Measurements from ENCODE around the gene C1orf21.

The C1orf21 gene

DNA sequence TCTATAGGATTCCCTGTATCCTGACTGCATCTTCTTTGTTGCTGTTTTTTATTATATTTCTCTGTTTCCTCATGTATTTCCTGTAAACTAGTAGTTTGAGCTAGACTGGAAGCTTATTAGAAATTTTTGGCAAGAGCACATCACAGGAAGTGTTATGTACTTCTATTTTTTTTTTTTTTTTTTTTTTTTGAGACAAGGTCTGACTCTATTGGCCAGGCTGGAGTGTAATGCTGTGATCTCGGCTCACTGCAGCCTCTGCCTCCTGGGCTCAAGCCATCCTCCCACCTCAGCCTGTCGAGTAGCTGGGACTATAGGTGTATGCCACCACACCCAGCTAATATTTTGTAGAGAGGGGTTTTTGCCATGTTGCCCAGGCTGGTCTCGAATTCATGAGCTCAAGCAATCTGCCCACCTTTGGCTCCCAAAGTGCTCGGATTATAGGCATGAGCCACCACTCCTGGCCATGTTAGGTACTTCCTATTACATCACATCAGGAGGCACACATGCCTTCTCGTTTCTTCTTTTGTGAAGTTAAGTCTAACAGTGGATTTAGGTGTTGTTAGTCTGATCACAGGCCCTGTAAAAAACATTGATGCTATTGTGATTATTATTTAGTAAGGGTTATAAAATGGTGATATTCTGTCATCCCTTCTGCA lies 12.5 kb downstream of the C1orf21 start:
- H2BK5ac ChIP-seq (ENCODE audit: low read length), result no peak overlapping the region
- no peak overlapping the region for H2BK120ac ChIP-seq (ENCODE audit: low read depth, low read length)
- no peak overlapping the region for H4K8ac ChIP-seq (ENCODE audit: low read depth, low read length)
- no peaks in the 10 kb centered on the region for H3K4me1 ChIP-seq (ENCODE audit: control insufficient read depth, low read depth, low read length)
- H3K4me2 ChIP-seq (ENCODE audit: low read length), result no peak overlapping the region
- WGBS (ENCODE audit: extremely low coverage, insufficient coverage, low lambda C conversion rate), result no CpG with 5 or more reads among the region's 5 CpGs
- H3K56ac ChIP-seq (ENCODE audit: low read length), result no peak overlapping the region
- no peak overlapping the region for H3K23ac ChIP-seq (ENCODE audit: low read length)
- H3K9ac ChIP-seq (ENCODE audit: low read length), result no peak overlapping the region
- no peak overlapping the region for H3K18ac ChIP-seq (ENCODE audit: low read length)
- no peak overlapping the region for H3K4ac ChIP-seq (ENCODE audit: low read depth, low read length)
- no peak overlapping the region for H3K27ac ChIP-seq (ENCODE audit: low read depth, low read length)
- H4K5ac ChIP-seq (ENCODE audit: low read length), result no peak overlapping the region
- H3K4me3 ChIP-seq (ENCODE audit: low read length), result no peak overlapping the region
- no peak overlapping the region for H2BK15ac ChIP-seq (replicated peaks; ENCODE audit: low read depth)
- no peaks in the 10 kb centered on the region for H3K79me1 ChIP-seq (ENCODE audit: low read length)
- no peaks in the 10 kb centered on the region for H3K36me3 ChIP-seq (ENCODE audit: control insufficient read depth, insufficient read depth, low read length)
- no peaks in the 10 kb centered on the region for H3K27me3 ChIP-seq (ENCODE audit: insufficient read depth, low read length, poor library complexity)
- no peak overlapping the region for H2AK5ac ChIP-seq (ENCODE audit: low read length)
- no peaks in the 10 kb centered on the region for H3K79me2 ChIP-seq (ENCODE audit: control insufficient read depth, insufficient read depth, low read length)
- peak; percentile 32 for DNase-seq

DNA sequence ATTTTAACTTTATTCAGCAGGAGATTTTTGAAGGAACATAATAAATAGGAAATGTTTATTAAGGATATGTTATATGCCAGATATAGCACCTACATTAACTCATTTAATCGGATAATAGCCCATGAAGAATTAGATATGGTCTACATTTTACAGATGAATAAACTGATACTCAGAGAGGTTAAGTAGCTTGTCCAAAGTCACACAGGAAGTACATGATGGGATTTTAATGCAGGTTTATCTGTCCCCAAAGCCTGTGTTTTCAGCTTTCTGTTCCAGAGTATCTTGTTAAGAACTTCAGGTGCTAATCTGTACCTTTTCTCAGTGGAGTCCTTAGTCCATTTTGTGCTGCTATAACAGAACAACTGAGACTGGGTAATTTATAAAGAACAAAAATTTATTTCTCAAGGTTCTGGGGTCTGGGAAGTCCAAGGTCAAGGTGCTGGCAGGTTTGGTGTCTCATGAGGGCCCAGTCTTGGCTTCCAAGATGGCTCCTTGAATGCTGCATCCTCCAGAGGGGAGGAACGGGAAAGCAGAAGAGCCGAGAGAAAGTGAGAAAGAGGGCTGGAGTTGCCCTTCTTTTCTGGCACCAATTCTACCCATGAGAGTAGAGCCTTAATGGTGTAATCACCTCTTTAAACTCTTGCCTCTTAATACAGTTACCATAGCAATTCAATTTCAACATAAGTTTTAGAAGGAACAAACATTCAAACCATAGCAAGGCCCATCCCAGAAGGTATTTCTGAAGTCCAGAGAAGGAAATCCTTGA lies 17.3 kb downstream of the C1orf21 start:
- Histone ChIP-seq H3K4ac (ENCODE audit: low read depth, low read length) (no peak overlapping the region), H3K27ac (ENCODE audit: low read depth, low read length) (no peak overlapping the region), H2BK15ac (replicated peaks; ENCODE audit: low read depth) (no peak overlapping the region), H3K9ac (ENCODE audit: low read length) (no peak overlapping the region), H2BK5ac (ENCODE audit: low read length) (no peak overlapping the region), H3K27me3 (ENCODE audit: insufficient read depth, low read length, poor library complexity) (no peaks in the 10 kb centered on the region), H2AK5ac (ENCODE audit: low read length) (no peak overlapping the region), H3K79me2 (ENCODE audit: control insufficient read depth, insufficient read depth, low read length) (no peaks in the 10 kb centered on the region), H3K23ac (ENCODE audit: low read length) (no peak overlapping the region), H2BK120ac (ENCODE audit: low read depth, low read length) (no peak overlapping the region), H3K36me3 (ENCODE audit: control insufficient read depth, insufficient read depth, low read length) (no peaks in the 10 kb centered on the region), H3K56ac (ENCODE audit: low read length) (no peak overlapping the region), H4K5ac (ENCODE audit: low read length) (no peak overlapping the region), H3K4me2 (ENCODE audit: low read length) (no peak overlapping the region), H4K8ac (ENCODE audit: low read depth, low read length) (no peak overlapping the region), H3K4me1 (ENCODE audit: control insufficient read depth, low read depth, low read length) (peaks cover 7% of the 10 kb centered on the region), H3K18ac (ENCODE audit: low read length) (no peak overlapping the region), H3K4me3 (ENCODE audit: low read length) (no peak overlapping the region), H3K79me1 (ENCODE audit: low read length) (no peaks in the 10 kb centered on the region)
- no CpG with 5 or more reads among the region's 3 CpGs for WGBS (ENCODE audit: extremely low coverage, insufficient coverage, low lambda C conversion rate)
- DNase-seq, result no peak

DNA sequence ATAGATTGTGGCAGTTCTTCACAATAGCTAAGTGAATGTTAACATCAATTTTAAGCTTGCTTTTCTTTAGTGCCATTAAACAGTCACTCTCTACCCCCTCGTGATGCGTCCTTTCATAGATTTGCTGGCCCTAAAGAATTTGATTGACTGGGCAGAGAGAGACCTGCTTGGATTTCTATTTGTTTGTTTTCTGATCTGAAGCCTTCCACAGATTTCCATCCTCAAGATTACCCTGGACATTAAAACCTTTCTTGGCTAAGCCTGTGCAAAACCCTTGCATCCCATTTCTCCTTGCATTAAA lies 17.8 kb downstream of the C1orf21 start:
- DNase-seq, result no peak
- H3K36me3 ChIP-seq (ENCODE audit: control insufficient read depth, insufficient read depth, low read length), result no peaks in the 10 kb centered on the region
- H2AK5ac ChIP-seq (ENCODE audit: low read length), result no peak overlapping the region
- no peak overlapping the region for H3K18ac ChIP-seq (ENCODE audit: low read length)
- H3K27me3 ChIP-seq (ENCODE audit: insufficient read depth, low read length, poor library complexity), result no peaks in the 10 kb centered on the region
- no peak overlapping the region for H4K5ac ChIP-seq (ENCODE audit: low read length)
- no peak overlapping the region for H4K8ac ChIP-seq (ENCODE audit: low read depth, low read length)
- H3K23ac ChIP-seq (ENCODE audit: low read length), result no peak overlapping the region
- no peak overlapping the region for H3K27ac ChIP-seq (ENCODE audit: low read depth, low read length)
- H3K4me2 ChIP-seq (ENCODE audit: low read length), result no peak overlapping the region
- no CpG with 5 or more reads among the region's 2 CpGs for WGBS (ENCODE audit: extremely low coverage, insufficient coverage, low lambda C conversion rate)
- H3K4ac ChIP-seq (ENCODE audit: low read depth, low read length), result no peak overlapping the region
- H3K79me1 ChIP-seq (ENCODE audit: low read length), result no peaks in the 10 kb centered on the region
- no peak overlapping the region for H3K56ac ChIP-seq (ENCODE audit: low read length)
- no peaks in the 10 kb centered on the region for H3K79me2 ChIP-seq (ENCODE audit: control insufficient read depth, insufficient read depth, low read length)
- H3K9ac ChIP-seq (ENCODE audit: low read length), result no peak overlapping the region
- H3K4me1 ChIP-seq (ENCODE audit: control insufficient read depth, low read depth, low read length), result peaks cover 8% of the 10 kb centered on the region
- H2BK120ac ChIP-seq (ENCODE audit: low read depth, low read length), result no peak overlapping the region
- no peak overlapping the region for H2BK5ac ChIP-seq (ENCODE audit: low read length)
- H2BK15ac ChIP-seq (replicated peaks; ENCODE audit: low read depth), result peak overlapping the region; percentile 74
- no peak overlapping the region for H3K4me3 ChIP-seq (ENCODE audit: low read length)

DNA sequence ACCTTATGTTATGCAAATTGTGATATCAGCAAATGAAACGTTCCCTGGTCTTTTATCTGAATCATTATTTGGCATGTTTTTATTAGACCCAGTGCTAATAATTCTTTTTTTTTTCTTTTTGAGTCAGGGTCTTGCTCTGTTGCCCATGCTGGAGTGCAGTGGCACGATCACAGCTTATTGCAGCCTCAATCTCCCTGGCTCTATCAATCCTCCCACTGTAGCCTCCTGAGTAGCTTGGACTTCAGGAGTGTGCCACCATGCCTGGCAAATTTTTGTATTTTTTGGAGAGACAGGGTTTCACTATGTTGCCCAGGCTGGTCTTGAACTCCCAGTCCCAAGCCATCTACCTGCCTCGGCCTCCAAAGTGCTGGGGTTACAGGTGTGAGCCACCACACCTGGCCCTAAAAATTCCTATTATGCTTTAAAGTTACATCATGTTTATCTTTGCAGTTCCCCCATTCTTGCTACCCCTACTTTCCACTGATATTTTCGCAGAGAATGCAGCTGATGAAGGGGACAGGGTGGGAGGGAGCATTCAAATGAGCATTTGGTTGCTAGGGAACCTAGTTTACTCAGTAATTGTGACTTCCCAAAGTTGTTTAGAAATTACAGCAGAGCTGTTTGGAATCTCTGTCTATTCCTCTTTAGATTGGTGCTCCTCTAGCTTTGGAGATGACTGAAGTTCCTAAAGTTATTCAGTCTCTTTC lies 18.4 kb downstream of the C1orf21 start:
- Histone ChIP-seq H3K56ac (ENCODE audit: low read length) (no peak overlapping the region), H3K23ac (ENCODE audit: low read length) (no peak overlapping the region), H3K4me1 (ENCODE audit: control insufficient read depth, low read depth, low read length) (peaks cover 8% of the 10 kb centered on the region), H4K8ac (ENCODE audit: low read depth, low read length) (no peak overlapping the region), H2BK5ac (ENCODE audit: low read length) (no peak overlapping the region), H3K27ac (ENCODE audit: low read depth, low read length) (no peak overlapping the region), H3K4ac (ENCODE audit: low read depth, low read length) (no peak overlapping the region), H3K36me3 (ENCODE audit: control insufficient read depth, insufficient read depth, low read length) (no peaks in the 10 kb centered on the region), H4K5ac (ENCODE audit: low read length) (no peak overlapping the region), H3K18ac (ENCODE audit: low read length) (no peak overlapping the region), H3K27me3 (ENCODE audit: insufficient read depth, low read length, poor library complexity) (no peaks in the 10 kb centered on the region), H2BK15ac (replicated peaks; ENCODE audit: low read depth) (no peak overlapping the region), H2AK5ac (ENCODE audit: low read length) (no peak overlapping the region), H3K4me2 (ENCODE audit: low read length) (no peak overlapping the region), H3K79me2 (ENCODE audit: control insufficient read depth, insufficient read depth, low read length) (no peaks in the 10 kb centered on the region), H3K4me3 (ENCODE audit: low read length) (no peak overlapping the region), H3K79me1 (ENCODE audit: low read length) (no peaks in the 10 kb centered on the region), H2BK120ac (ENCODE audit: low read depth, low read length) (no peak overlapping the region), H3K9ac (ENCODE audit: low read length) (no peak overlapping the region)
- WGBS (ENCODE audit: extremely low coverage, insufficient coverage, low lambda C conversion rate), result no CpG with 5 or more reads among the region's 4 CpGs
- no peak for DNase-seq

DNA sequence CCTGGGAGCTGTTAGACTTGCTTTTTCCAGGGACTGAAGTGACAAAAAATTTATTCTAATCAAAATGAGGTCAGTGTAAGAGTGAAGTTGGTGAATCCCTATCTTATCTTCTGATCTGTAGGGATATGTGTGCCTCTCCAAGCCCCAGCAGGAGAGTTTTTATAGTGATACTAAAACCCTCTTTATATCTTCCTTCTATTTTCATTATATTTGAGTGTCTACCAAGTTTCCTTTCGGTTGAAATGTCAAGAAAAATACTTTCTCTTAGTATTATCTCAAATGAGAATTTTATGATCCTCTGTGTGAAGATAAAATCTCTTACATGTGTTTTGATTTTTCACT lies 18.9 kb downstream of the C1orf21 start:
- WGBS (ENCODE audit: extremely low coverage, insufficient coverage, low lambda C conversion rate), result no CpG with 5 or more reads among the region's 1 CpG
- Histone ChIP-seq H3K27ac (ENCODE audit: low read depth, low read length) (no peak overlapping the region), H3K56ac (ENCODE audit: low read length) (no peak overlapping the region), H3K23ac (ENCODE audit: low read length) (no peak overlapping the region), H3K9ac (ENCODE audit: low read length) (no peak overlapping the region), H2AK5ac (ENCODE audit: low read length) (no peak overlapping the region), H3K79me2 (ENCODE audit: control insufficient read depth, insufficient read depth, low read length) (no peaks in the 10 kb centered on the region), H3K4me2 (ENCODE audit: low read length) (no peak overlapping the region), H3K27me3 (ENCODE audit: insufficient read depth, low read length, poor library complexity) (no peaks in the 10 kb centered on the region), H3K79me1 (ENCODE audit: low read length) (no peaks in the 10 kb centered on the region), H3K18ac (ENCODE audit: low read length) (no peak overlapping the region), H3K4ac (ENCODE audit: low read depth, low read length) (no peak overlapping the region), H2BK120ac (ENCODE audit: low read depth, low read length) (no peak overlapping the region), H4K5ac (ENCODE audit: low read length) (no peak overlapping the region), H3K36me3 (ENCODE audit: control insufficient read depth, insufficient read depth, low read length) (no peaks in the 10 kb centered on the region), H2BK5ac (ENCODE audit: low read length) (no peak overlapping the region), H2BK15ac (replicated peaks; ENCODE audit: low read depth) (no peak overlapping the region), H3K4me3 (ENCODE audit: low read length) (no peak overlapping the region), H3K4me1 (ENCODE audit: control insufficient read depth, low read depth, low read length) (peaks cover 8% of the 10 kb centered on the region), H4K8ac (ENCODE audit: low read depth, low read length) (no peak overlapping the region)
- peak; percentile 80 for DNase-seq

Measured in mesendoderm (in vitro differentiated cells).